NCI-H1417 treated with DMSO at 0.1 percent for 48 hours (cell line): ENCODE data around the gene SLC43A2.
"Not testable (repeated sequence)": the region's sequence is repeated elsewhere in the genome, so short reads cannot be mapped to it uniquely, and the experiment has no call there.

Experiments
- DNase-seq: peaks from one replicate; lab custom pipeline; 2025; lab: John Stamatoyannopoulos, UW

The SLC43A2 gene

DNA sequence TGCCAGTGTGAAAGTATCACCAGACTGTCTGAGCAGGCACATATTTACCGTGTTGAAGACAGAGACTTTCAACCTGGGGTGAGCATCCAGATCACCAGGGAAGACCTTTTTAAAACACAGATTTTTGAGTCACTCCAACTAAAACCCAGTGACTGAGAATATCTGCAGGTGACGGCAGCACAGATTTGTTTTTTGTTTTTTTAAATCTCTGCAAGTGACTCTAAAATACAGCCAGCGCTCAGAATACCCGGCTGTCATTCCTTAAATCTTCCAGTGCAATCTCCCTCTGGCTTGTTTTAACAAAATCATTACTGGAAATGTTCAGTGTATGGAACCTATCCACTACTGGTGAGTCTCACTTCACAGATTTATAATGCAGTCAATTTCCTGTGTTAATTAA lies 92.9 kb downstream of the SLC43A2 start:
- no peak for DNase-seq

- no peak for DNase-seq
These were observed 94.8 kb downstream of the SLC43A2 start for GRCh38 chr17:1533661-1534325.

DNA sequence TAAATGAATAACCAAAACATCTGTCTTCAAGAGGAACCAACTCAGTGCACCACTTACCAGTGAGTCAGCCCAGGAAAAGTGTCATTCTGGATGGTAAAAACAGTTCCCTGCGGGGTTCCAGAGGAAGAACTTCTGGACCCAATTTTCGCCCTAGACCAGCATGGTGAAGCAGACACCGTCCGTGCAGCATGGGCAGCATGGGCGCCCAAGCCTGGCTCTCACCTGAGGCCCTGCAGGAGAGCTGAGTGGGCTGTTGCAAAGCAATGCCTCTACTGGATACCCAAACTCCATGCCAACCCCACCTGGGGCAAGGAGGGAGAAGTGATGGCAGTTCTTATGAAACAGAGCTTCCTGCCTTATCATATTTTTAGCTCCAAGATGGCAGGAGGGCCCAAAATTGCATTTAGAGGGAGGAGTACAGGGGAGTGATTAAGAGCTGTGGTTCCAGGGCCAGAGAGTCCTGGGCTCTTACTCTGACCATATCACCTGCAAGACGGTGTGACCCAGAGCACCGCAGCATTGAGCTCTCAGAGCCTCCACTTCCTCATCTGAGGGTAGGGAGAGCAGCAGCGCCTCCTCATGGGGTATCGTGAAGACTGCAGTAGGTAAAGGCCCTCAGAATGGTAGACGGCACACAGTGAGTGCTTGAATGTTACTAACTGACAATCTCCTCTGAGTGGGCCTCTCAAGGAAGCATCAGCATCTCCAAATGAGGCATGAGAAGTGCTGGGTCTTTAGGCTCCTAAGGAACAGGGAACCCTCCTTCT lies 95.6 kb downstream of the SLC43A2 start:
- no peak for DNase-seq

GRCh38 chr17:1529863-1530262 lies 98.8 kb downstream of the SLC43A2 start:
- DNase-seq, result no peak

GRCh38 chr17:1526876-1527275 lies 101.8 kb downstream of the SLC43A2 start:
- DNase-seq, result not testable (repeated sequence)

GRCh38 chr17:1522626-1523025 lies 106.0 kb downstream of the SLC43A2 start:
- DNase-seq, result no peak

DNA sequence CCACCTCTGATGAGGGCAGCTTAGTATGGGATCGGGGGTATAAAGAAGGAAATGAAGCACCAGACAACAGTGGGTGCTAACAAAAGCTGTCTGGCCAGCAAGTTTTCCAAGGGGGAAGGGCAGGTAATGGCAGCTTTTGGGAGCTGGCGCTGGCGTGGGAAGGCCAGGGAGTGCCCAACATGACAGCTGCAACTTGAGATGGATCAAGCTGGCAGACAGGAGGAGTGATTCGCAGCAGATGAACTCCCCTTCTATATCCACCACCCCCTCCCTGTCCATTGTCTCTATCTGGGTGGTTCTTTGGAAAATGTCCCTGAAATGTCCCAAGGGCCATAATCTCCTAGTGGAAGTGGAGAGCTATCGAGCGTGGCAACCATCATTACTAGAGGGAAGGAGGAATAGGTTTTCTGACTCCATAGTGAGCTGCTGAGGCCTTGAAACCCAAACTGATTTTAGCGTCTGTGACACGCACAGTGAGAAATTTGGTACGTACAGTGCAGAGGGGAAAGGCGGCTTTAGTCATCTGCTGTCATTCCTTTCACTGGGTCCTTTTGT lies 107.5 kb downstream of the SLC43A2 start:
- no peak for DNase-seq

- no peak for DNase-seq
These were observed 109.0 kb downstream of the SLC43A2 start for GRCh38 chr17:1519678-1520077.
